Mucosa of descending colon (tissue), 3 donors: ENCODE data around the gene GLG1. TPM values are rescaled to one million over a fixed set of nuclear protein-coding genes. Genes with fewer than 3 reads are reported as not detected.

Experiments used
- ATAC-seq: fragments of 200-7000 bp; cut with Tn5 transposase; one replicate; pipeline ENCODE4 v1.9.1; 2020; ENCODE audit warnings: mild to moderate bottlenecking, moderate library complexity
- DNase-seq, 3 donors: peaks; one replicate each; pipeline ENCODE4 v3.0.0-alpha.2; 2020
- H3K36me3 ChIP-seq: fragments of 200-600 bp; one replicate; pipeline ENCODE4 v1.8.0; 2021; ENCODE audit warnings: low read depth, mild to moderate bottlenecking
- H3K4me1 ChIP-seq: fragments of 200-600 bp; one replicate; pipeline ENCODE4 v1.8.0; 2021; ENCODE audit warnings: low read depth, mild to moderate bottlenecking
- H3K4me3 ChIP-seq: fragments of 200-600 bp; one replicate; pipeline ENCODE4 v1.8.0; 2021; ENCODE audit warnings: mild to moderate bottlenecking
- H3K9me3 ChIP-seq: fragments of 200-600 bp; one replicate; pipeline ENCODE4 v1.8.0; 2021; ENCODE audit warnings: mild to moderate bottlenecking
- CTCF ChIP-seq: fragments of 200-600 bp; IDR thresholded peaks from one replicate; pipeline ENCODE4 v1.8.0; 2022; ENCODE audit warnings: antibody characterized with exemption, mild to moderate bottlenecking
- intact Hi-C, 2 donors: fragments of 100-400 bp; cut with DNase I in 1 of 2; cut with micrococcal nuclease in 1 of 2; formaldehyde crosslinking; loops; one replicate each; pipeline versions ENCODE4 v1.11.0 to v1.11.1; 2022; cut with DNase I, micrococcal nuclease
- total RNA-seq, 3 donors: library from RNA; stranded (reverse); fragmentation: NEBNext Ultra II Directional in 2 of 3; extraction: Animal tissue kit (Norgen Biotek cat#: 25700) in 2 of 3; gene quantifications; one replicate each; pipeline versions ENCODE4 v1.2.1 to v1.2.4, GENCODE V29; 2021 to 2023
- donor health status: DM: no; HTN: no; CAD: no; lungs with moderate emphysema.
- donor health status: DM: no; HTN: no; CAD: no.
- donor health status: DM: no; HTN: yes; CAD: no.

GLG1 gene
- total RNA-seq, 3 donors from 2014 or later, result 91.3 to 122 (median 99.7) TPM

- H3K4me1 ChIP-seq, result no peaks in the 10 kb centered on the region
- peaks cover 5% of the 10 kb centered on the region for H3K36me3 ChIP-seq
- no peaks in the 10 kb centered on the region for H3K9me3 ChIP-seq
- ATAC-seq (no peak), DNase-seq (no peak)
- no peak overlapping the region for H3K4me3 ChIP-seq
- intact Hi-C loops, result loop anchor here in 1 of 2 donors (10.0 kb wide), 1 partner anchor 155 kb away; no protein-coding TSS in a partner anchor
- no peak for TF ChIP-seq CTCF
Observed at GRCh38 chr16:74469946-74470478, 136.9 kb downstream of the GLG1 start.

GRCh38 chr16:74468807-74469525, 137.9 kb downstream of the GLG1 start:
- no peak for DNase-seq
- H3K4me1 ChIP-seq, result no peaks in the 10 kb centered on the region
- H3K4me3 ChIP-seq, result no peak overlapping the region
- no peak for ATAC-seq
- H3K36me3 ChIP-seq, result peaks cover 5% of the 10 kb centered on the region
- no peaks in the 10 kb centered on the region for H3K9me3 ChIP-seq
- intact Hi-C loops, result no loop called here
- no peak for TF ChIP-seq CTCF

- no peaks in the 10 kb centered on the region for H3K4me1 ChIP-seq
- intact Hi-C loops, result no loop called here
Observed at GRCh38 chr16:74466872-74467271, 140.0 kb downstream of the GLG1 start.

GRCh38 chr16:74465851-74466685, 140.8 kb downstream of the GLG1 start:
- no peak for TF ChIP-seq CTCF
- Histone ChIP-seq H3K4me1 (no peaks in the 10 kb centered on the region), H3K9me3 (no peaks in the 10 kb centered on the region), H3K4me3 (no peak overlapping the region), H3K36me3 (peaks cover 5% of the 10 kb centered on the region)
- ATAC-seq, result no peak
- intact Hi-C loops, result no loop called here
- no peak for DNase-seq

More at GRCh38 chr16:74466872-74467271, 140.0 kb downstream of the GLG1 start:
- Histone ChIP-seq H3K4me3 (no peak overlapping the region), H3K36me3 (peaks cover 5% of the 10 kb centered on the region), H3K9me3 (no peaks in the 10 kb centered on the region)
- DNase-seq (no peak), ATAC-seq (no peak)
- TF ChIP-seq CTCF, result no peak

- no peak overlapping the region for H3K4me3 ChIP-seq
- no peak for DNase-seq
- intact Hi-C loops, result no loop called here
Observed at GRCh38 chr16:74465281-74465680, 141.6 kb downstream of the GLG1 start.

More at GRCh38 chr16:74465281-74465680, 141.6 kb downstream of the GLG1 start:
- Histone ChIP-seq H3K9me3 (no peaks in the 10 kb centered on the region), H3K36me3 (peaks cover 5% of the 10 kb centered on the region), H3K4me1 (no peaks in the 10 kb centered on the region)
- TF ChIP-seq CTCF, result no peak
- no peak for ATAC-seq
